HG03095 (cell line): ENCODE results near the gene KDM3B.
"Not testable (repeated sequence)": the region's sequence is repeated elsewhere in the genome, so short reads cannot be mapped to it uniquely, and the experiment has no call there.

Experiments
- ATAC-seq: cut with Tn5 transposase; IDR thresholded peaks from one replicate; pipeline ENCODE4 v1.9.1; 2021; ENCODE audit warnings: moderate library complexity; ENCODE audit not compliant: unreplicated experiment

Gene KDM3B

GRCh38 chr5:138352071-138352721, at the start of gene KDM3B:
KDM3B (plus strand) TSS chr5:138352685; CDS start chr5:138352796, 111 bp downstream.
- peak; percentile 63 for ATAC-seq

GRCh38 chr5:138303372-138303771, 49.1 kb upstream of the KDM3B start:
- ATAC-seq, result no peak

GRCh38 chr5:138305797-138306196, 46.7 kb upstream of the KDM3B start:
- no peak for ATAC-seq

GRCh38 chr5:138315751-138316278, 36.7 kb upstream of the KDM3B start:
- ATAC-seq, result no peak

GRCh38 chr5:138316355-138316754, 36.1 kb upstream of the KDM3B start:
- ATAC-seq, result no peak

- ATAC-seq, result not testable (repeated sequence)
Measured at GRCh38 chr5:138318211-138318610, 34.3 kb upstream of the KDM3B start.

GRCh38 chr5:138330813-138331448, 21.6 kb upstream of the KDM3B start:
- no peak for ATAC-seq

GRCh38 chr5:138331449-138332368, 20.8 kb upstream of the KDM3B start, which contains the start of gene CDC25C:
CDC25C (minus strand) TSS chr5:138331804; CDS start chr5:138331180, 624 bp downstream.
- ATAC-seq, result peak; percentile 100

- no peak for ATAC-seq
Measured at GRCh38 chr5:138334867-138335447, 17.5 kb upstream of the KDM3B start.

- peak; percentile 16 for ATAC-seq
Measured at GRCh38 chr5:138336952-138337684, 15.4 kb upstream of the KDM3B start.

- ATAC-seq, result peak; percentile 80
Measured at GRCh38 chr5:138337685-138338410, 14.6 kb upstream of the KDM3B start, which contains the start of gene FAM53C. FAM53C (plus strand) TSS chr5:138338266; CDS start chr5:138341336, 3,070 bp downstream.

- ATAC-seq, result no peak
Measured at GRCh38 chr5:138338411-138339090, 13.9 kb upstream of the KDM3B start.

GRCh38 chr5:138339091-138339456, 13.4 kb upstream of the KDM3B start:
- ATAC-seq, result no peak

- ATAC-seq, result no peak
Measured at GRCh38 chr5:138339464-138339863, 13.0 kb upstream of the KDM3B start.

- no peak for ATAC-seq
Measured at GRCh38 chr5:138340008-138340407, 12.5 kb upstream of the KDM3B start.

GRCh38 chr5:138344887-138345622, 7.4 kb upstream of the KDM3B start:
- no peak for ATAC-seq

GRCh38 chr5:138346889-138347288, 5.6 kb upstream of the KDM3B start:
- ATAC-seq, result no peak
